Bronchial epithelial cell (primary cell): Measurements from ENCODE around the gene FTCDNL1. TPM values are rescaled to one million over a fixed set of nuclear protein-coding genes. Genes with fewer than 3 reads are reported as not detected.
A peak's percentile ranks its signal among the peaks of the same experiment; 100 is the strongest.

Experiments used
- DNase-seq: peaks from one replicate; pipeline ENCODE4 v3.0.0-alpha.2; 2010; ENCODE audit warnings: low read depth
- FAIRE-seq: peaks from 2 replicates; lab custom pipeline; 2011; peaks lifted over from hg19 to GRCh38; lab: Jason Lieb, UNC
- H3K27me3 ChIP-seq: 2 replicates; pipeline ENCODE4 v1.5.1; 2011; ENCODE audit warnings: low read length; ENCODE audit not compliant: control insufficient read depth, insufficient read depth
- H3K36me3 ChIP-seq: 2 replicates; pipeline ENCODE4 v1.5.1; 2011; ENCODE audit warnings: low read length; ENCODE audit not compliant: control insufficient read depth, insufficient read depth
- H3K4me3 ChIP-seq: 2 replicates; pipeline ENCODE4 v1.5.1; 2011; ENCODE audit warnings: mild to moderate bottlenecking, low read depth, low read length, control low read depth
- CTCF ChIP-seq: IDR thresholded peaks from 2 replicates; pipeline ENCODE4 v1.5.1; 2011; ENCODE audit warnings: mild to moderate bottlenecking, moderate library complexity, low read length, control low read depth, inconsistent platforms; ENCODE audit not compliant: insufficient read depth, severe bottlenecking
- total RNA-seq: library from RNA; depleted of rRNA; stranded (reverse); fragments of >200 nt; gene quantifications from 2 replicates; pipeline ENCODE4 v1.2.1, GENCODE V29; 2014

FTCDNL1 gene
- total RNA-seq, 1 donor from 2014 or later: 0.53 TPM

- DNase-seq (no peak), FAIRE-seq (no peak)
- H3K36me3 ChIP-seq: no peaks in the 10 kb centered on the region
- no peak for TF ChIP-seq CTCF
- H3K4me3 ChIP-seq: no peak overlapping the region
- H3K27me3 ChIP-seq: peaks cover 4% of the 10 kb centered on the region
Measured at GRCh38 chr2:199865905-199866304, 14.9 kb upstream of the FTCDNL1 start.

GRCh38 chr2:199862788-199863187 lies 11.8 kb upstream of the FTCDNL1 start:
- Histone ChIP-seq H3K27me3 (no peaks in the 10 kb centered on the region), H3K36me3 (no peaks in the 10 kb centered on the region), H3K4me3 (no peak overlapping the region)
- no peak for DNase-seq
- FAIRE-seq: no peak
- TF ChIP-seq CTCF: no peak

GRCh38 chr2:199861132-199861774 lies 10.3 kb upstream of the FTCDNL1 start:
- no peak overlapping the region for H3K4me3 ChIP-seq
- no peaks in the 10 kb centered on the region for H3K36me3 ChIP-seq
- peaks cover 4% of the 10 kb centered on the region for H3K27me3 ChIP-seq
- TF ChIP-seq CTCF: peak; percentile 15
- FAIRE-seq (no peak), DNase-seq (peak; percentile 48)

- no peak for TF ChIP-seq CTCF
- Histone ChIP-seq H3K4me3 (no peak overlapping the region), H3K27me3 (peaks cover 7% of the 10 kb centered on the region), H3K36me3 (no peaks in the 10 kb centered on the region)
- FAIRE-seq (no peak), DNase-seq (no peak)
Measured at GRCh38 chr2:199855812-199856211, 4.8 kb upstream of the FTCDNL1 start.

GRCh38 chr2:199851883-199852282 lies 891 bp upstream of the FTCDNL1 start:
- FAIRE-seq (no peak), DNase-seq (no peak)
- TF ChIP-seq CTCF: no peak
- Histone ChIP-seq H3K27me3 (peaks cover 10% of the 10 kb centered on the region), H3K4me3 (no peak overlapping the region), H3K36me3 (no peaks in the 10 kb centered on the region)

GRCh38 chr2:199851501-199851810 lies 464 bp upstream of the FTCDNL1 start:
- FAIRE-seq: no peak

More at GRCh38 chr2:199851501-199851810, 464 bp upstream of the FTCDNL1 start:
- no peak for DNase-seq
- H3K36me3 ChIP-seq: no peaks in the 10 kb centered on the region
- peaks cover 7% of the 10 kb centered on the region for H3K27me3 ChIP-seq
- no peak for TF ChIP-seq CTCF
- peak overlapping the region; percentile 60 for H3K4me3 ChIP-seq
